Spleen (tissue), 11 donors: ENCODE data around the gene ZNF425. TPM values are rescaled to one million over a fixed set of nuclear protein-coding genes. Genes with fewer than 3 reads are reported as not detected.

Source experiments
- DNase-seq: peaks from one replicate; pipeline ENCODE4 v3.0.0-alpha.2; 2020
- H3K27ac ChIP-seq, 8 donors: fragments of 200-600 bp; sonication (generic) in 7 of 8; 1 replicate in 4 of 8; 2 replicates in 4 of 8; pipeline versions ENCODE4 v1.5.0 to v1.8.0; 2016 to 2021; ENCODE audit warnings: inconsistent platforms in 4 of 8, mild to moderate bottlenecking in 4 of 8, moderate library complexity in 1 of 8
- H3K27me3 ChIP-seq, 7 donors: fragments of 200-600 bp; sonication (generic) in 6 of 7; replicated peaks in 1 of 7; 1 replicate in 4 of 7; 2 replicates in 3 of 7; pipeline versions ENCODE4 v1.5.0 to v1.8.0; 2016 to 2021; ENCODE audit warnings: inconsistent platforms in 3 of 7, mild to moderate bottlenecking in 1 of 7
- H3K36me3 ChIP-seq, 6 donors: fragments of 200-600 bp; sonication (generic) in 5 of 6; 1 replicate in 4 of 6; 2 replicates in 2 of 6; pipeline versions ENCODE4 v1.5.0 to v1.8.0; 2016 to 2021; ENCODE audit warnings: inconsistent platforms in 2 of 6
- H3K4me1 ChIP-seq, 6 donors: fragments of 200-600 bp; sonication (generic) in 5 of 6; 1 replicate in 3 of 6; 2 replicates in 3 of 6; pipeline versions ENCODE4 v1.5.0 to v1.8.0; 2016 to 2021; ENCODE audit warnings: inconsistent platforms in 3 of 6
- H3K4me3 ChIP-seq, 8 donors: fragments of 200-600 bp; sonication (generic) in 7 of 8; 1 replicate in 4 of 8; 2 replicates in 4 of 8; pipeline versions ENCODE4 v1.5.0 to v1.8.0; 2016 to 2021; ENCODE audit warnings: inconsistent platforms in 4 of 8, mild to moderate bottlenecking in 4 of 8, moderate library complexity in 2 of 8
- H3K9me3 ChIP-seq, 8 donors: fragments of 200-600 bp; sonication (generic) in 7 of 8; 1 replicate in 4 of 8; 2 replicates in 4 of 8; pipeline versions ENCODE4 v1.5.0 to v1.8.0; 2016 to 2021; ENCODE audit warnings: inconsistent platforms in 4 of 8
- CTCF ChIP-seq, 11 experiments: fragments of 200-600 bp in 7 of 11; fragments of 450-650 bp in 4 of 11; sonication (generic) in 4 of 11; IDR thresholded peaks in 8 of 11; conservative IDR thresholded peaks in 3 of 11; 1 replicate in 7 of 11; 2 replicates in 4 of 11; pipeline versions ENCODE4 v1.4.0 to v1.8.0; 2016 to 2021; ENCODE audit warnings: antibody characterized with exemption in 11 of 11, inconsistent platforms in 4 of 11, mild to moderate bottlenecking in 1 of 11
- POLR2A ChIP-seq, 3 donors: fragments of 450-650 bp; IDR thresholded peaks; one replicate each; pipeline ENCODE4 v1.5.1; 2017; ENCODE audit warnings: antibody characterized with exemption in 3 of 3, mild to moderate bottlenecking in 1 of 3
- POLR2AphosphoS5 ChIP-seq, 3 donors: sonication (generic); formaldehyde crosslinking; IDR thresholded peaks; one replicate each; pipeline ENCODE4 v1.5.1; 2017; ENCODE audit warnings: antibody characterized with exemption in 3 of 3
- WGBS, 5 donors: extraction: QIAGEN DNeasy Blood & Tissue Kit in 3 of 5; methylation state at CpG; one replicate each; pipeline versions ENCODE4 v1.1.5 to v1.1.7; 2013 to 2018; 5-methylcytosine and 5-hydroxymethylcytosine counted together
- intact Hi-C: fragments of 100-400 bp; cut with DNase I; formaldehyde crosslinking; loops from one replicate; pipeline ENCODE4 v1.15.0; 2023; ENCODE audit warnings: low total_unique reads
- polyA plus RNA-seq, 3 donors: library from polyadenylated mRNA; stranded (reverse); fragments of 200-250 nt; gene quantifications; one replicate each; pipeline ENCODE4 v1.2.1, GENCODE V29; 2013
- total RNA-seq, 7 donors: library from RNA; depleted of rRNA in 3 of 7; stranded (reverse); fragments of >200 nt in 3 of 7; fragmentation: NEBNext Ultra II Directional in 4 of 7; extraction: Animal tissue kit (Norgen Biotek cat#: 25700) in 4 of 7; gene quantifications; one replicate each; pipeline versions ENCODE4 v1.1.0 to v1.2.1, GENCODE V29; 2016 to 2021
- donor health status: healthy with polysubstance abuse.
- donor health status: DM: no; HTN: no; CAD: no; lungs with moderate emphysema.
- donor health status: DM: no; HTN: no; CAD: no.
- donor health status: Bipolar disorder and iron deficiency.
- donor health status: healthy.
- donor health status: DM: no; HTN: no; CAD: no.
- donor health status: DM: yes; HTN: yes; CAD: no.

ZNF425 gene
- total and polyA plus RNA-seq, 10 donors: 0.47 to 1.4 (median 1.1) TPM

- DNase-seq: peak; percentile 12
- 88 to 97% (median 90%) methylated on average over 6 of the region's 6 CpGs for WGBS, 5 donors
- TF ChIP-seq POLR2A (IDR thresholded peaks at IDR 0.05): no peak
- no peak for TF ChIP-seq CTCF (IDR thresholded peaks at IDR 0.05 in 8 of 11, conservative IDR thresholded peaks at IDR 0.05 in 3 of 11)
- no peak for TF ChIP-seq POLR2AphosphoS5 (IDR thresholded peaks at IDR 0.05)
- peaks cover 0 to 10% (median 0%) of the 10 kb centered on the region in 8 donors for H3K9me3 ChIP-seq
- peaks cover 0 to 48% (median 2%) of the 10 kb centered on the region in 6 donors for H3K36me3 ChIP-seq
- H3K27ac ChIP-seq: no peak overlapping the region
- no peaks in the 10 kb centered on the region for H3K27me3 ChIP-seq
- no peak overlapping the region for H3K4me3 ChIP-seq
- intact Hi-C loops: no loop called here
- H3K4me1 ChIP-seq: peaks cover 0 to 13% (median under 1%) of the 10 kb centered on the region in 6 donors
Measured at GRCh38 chr7:149081914-149082313, 44.2 kb downstream of the ZNF425 start.

- Histone ChIP-seq H3K36me3 (peaks cover 0 to 60% (median 10%) of the 10 kb centered on the region in 6 donors), H3K27me3 (no peaks in the 10 kb centered on the region), H3K4me3 (no peak overlapping the region), H3K4me1 (peaks cover 0 to 7% (median 0%) of the 10 kb centered on the region in 6 donors), H3K9me3 (no peaks in the 10 kb centered on the region), H3K27ac (no peak overlapping the region)
- WGBS, 5 donors: 84 to 91% (median 87%) methylated on average over 9 of the region's 9 CpGs
- TF ChIP-seq POLR2A (IDR thresholded peaks at IDR 0.05): no peak
- TF ChIP-seq CTCF (IDR thresholded peaks at IDR 0.05 in 8 of 11, conservative IDR thresholded peaks at IDR 0.05 in 3 of 11): no peak
- no peak for TF ChIP-seq POLR2AphosphoS5 (IDR thresholded peaks at IDR 0.05)
- intact Hi-C loops: no loop called here
- peak; percentile 22 for DNase-seq
Measured at GRCh38 chr7:149077594-149077993, 48.5 kb downstream of the ZNF425 start.

GRCh38 chr7:149075286-149075685 is 50.8 kb downstream of the ZNF425 start:
- Histone ChIP-seq H3K9me3 (no peaks in the 10 kb centered on the region), H3K27me3 (no peaks in the 10 kb centered on the region), H3K36me3 (peaks cover 0 to 81% (median 32%) of the 10 kb centered on the region in 6 donors), H3K4me1 (peaks cover 0 to 15% (median 0%) of the 10 kb centered on the region in 6 donors), H3K4me3 (no peak overlapping the region), H3K27ac (no peak overlapping the region)
- no peak for DNase-seq
- intact Hi-C loops: no loop called here
- WGBS, 5 donors: 96 to 98% (median 97%) methylated on average over 2 of the region's 2 CpGs
- TF ChIP-seq CTCF (IDR thresholded peaks at IDR 0.05 in 8 of 11, conservative IDR thresholded peaks at IDR 0.05 in 3 of 11) (no peak), POLR2A (IDR thresholded peaks at IDR 0.05) (no peak), POLR2AphosphoS5 (IDR thresholded peaks at IDR 0.05) (no peak)

- intact Hi-C loops: no loop called here
- H3K27ac ChIP-seq: peak overlapping the region in 2 of 8 donors; percentile 11 to 46
- peaks cover 0 to 79% (median 31%) of the 10 kb centered on the region in 6 donors for H3K36me3 ChIP-seq
- TF ChIP-seq POLR2AphosphoS5 (IDR thresholded peaks at IDR 0.05) (no peak), POLR2A (IDR thresholded peaks at IDR 0.05) (no peak), CTCF (IDR thresholded peaks at IDR 0.05 in 8 of 11, conservative IDR thresholded peaks at IDR 0.05 in 3 of 11) (no peak)
- H3K4me3 ChIP-seq: no peak overlapping the region
- 49 to 67% (median 64%) methylated on average over 3 of the region's 3 CpGs for WGBS, 5 donors
- no peaks in the 10 kb centered on the region for H3K27me3 ChIP-seq
- no peak for DNase-seq
- no peaks in the 10 kb centered on the region for H3K9me3 ChIP-seq
- H3K4me1 ChIP-seq: peaks cover 0 to 15% (median 0%) of the 10 kb centered on the region in 6 donors
Measured at GRCh38 chr7:149074116-149074885, 51.8 kb downstream of the ZNF425 start.
